GM12878 (cell line): ENCODE measurements around the gene C19orf81. TPM values are rescaled to one million over a fixed set of nuclear protein-coding genes. Genes with fewer than 3 reads are reported as not detected.

Experiments
- ATAC-seq: fragments of 200-7000 bp; cut with Tn5 transposase; 3 replicates; pipeline ENCODE4 v1.9.1; 2020; ENCODE audit warnings: mild to moderate bottlenecking, moderate library complexity
- BruUV-seq: library from RNA; stranded (reverse); fragments of 400-500 nt; replicated peaks from 2 replicates; lab custom pipeline; 2021; lab: Mats Ljungman, UMichigan
- CTCF ChIA-PET: fragments of 300-600 bp; sonication (Branson Sonifier 250); formaldehyde crosslinking; extraction: SDS; loops from one replicate; lab custom pipeline; 2021; ENCODE audit warnings: inconsistent platforms; lab: Yijun Ruan, JAX
- POLR2A ChIA-PET: fragments of 350-600 bp; formaldehyde crosslinking; extraction: SDS; loops from one replicate; lab custom pipeline; 2021; ENCODE audit warnings: inconsistent platforms; lab: Charles Lee
- RAD21 ChIA-PET: fragments of 300-600 bp; sonication (Branson Sonifier 250); formaldehyde crosslinking; loops from one replicate; lab custom pipeline; 2023; ENCODE audit warnings: antibody characterized with exemption; ENCODE audit not compliant: unreplicated experiment; lab: Charles Lee
- SMC1A ChIA-PET: fragments of 300-600 bp; sonication (Branson Sonifier 250); formaldehyde crosslinking; loops from one replicate; lab custom pipeline; 2023; ENCODE audit not compliant: unreplicated experiment, uncharacterized antibody; lab: Charles Lee
- DNase-seq: peaks from one replicate; pipeline ENCODE4 v3.0.0-alpha.2; 2011; ENCODE audit warnings: low read depth, low spot score
- FAIRE-seq: peaks from 3 replicates; lab custom pipeline; 2011; peaks lifted over from hg19 to GRCh38; lab: Jason Lieb, UNC
- H2AFZ ChIP-seq: 2 replicates; pipeline ENCODE4 v1.6.0; 2011; ENCODE audit warnings: low read depth, low read length, control low read depth; ENCODE audit not compliant: control insufficient read depth
- H3K27ac ChIP-seq: 2 replicates; pipeline ENCODE4 v1.5.1; 2011; ENCODE audit warnings: control low read depth; ENCODE audit not compliant: control insufficient read depth, insufficient read depth
- H3K27me3 ChIP-seq, 2 experiments: replicated peaks in 1 of 2; 2 replicates each; pipeline versions ENCODE4 v1.6.0 to v1.6.1; 2011; ENCODE audit warnings: low read length in 1 of 2; ENCODE audit not compliant: control insufficient read depth in 2 of 2, insufficient read depth in 2 of 2
- H3K36me3 ChIP-seq, 2 experiments: 2 replicates each; pipeline ENCODE4 v1.5.1; 2011; ENCODE audit warnings: low read length in 1 of 2; ENCODE audit not compliant: control insufficient read depth in 2 of 2, insufficient read depth in 2 of 2
- H3K4me1 ChIP-seq: 2 replicates; pipeline ENCODE4 v1.6.1; 2011; ENCODE audit warnings: mild to moderate bottlenecking, low read length, moderate library complexity, mixed read lengths; ENCODE audit not compliant: control insufficient read depth, insufficient read depth
- H3K4me2 ChIP-seq: 2 replicates; pipeline ENCODE4 v1.6.0; 2011; ENCODE audit warnings: control low read depth; ENCODE audit not compliant: control insufficient read depth, insufficient read depth
- H3K4me3 ChIP-seq: fragments of 200-600 bp; sonication (generic); 2 replicates; pipeline ENCODE4 v1.5.1; 2016
- H3K79me2 ChIP-seq: 2 replicates; pipeline ENCODE4 v1.6.0; 2011; ENCODE audit warnings: low read length; ENCODE audit not compliant: control insufficient read depth, insufficient read depth
- H3K9ac ChIP-seq: 2 replicates; pipeline ENCODE4 v1.8.0; 2011; ENCODE audit warnings: low read length, control low read depth, mixed read lengths; ENCODE audit not compliant: control insufficient read depth, insufficient read depth
- H3K9me3 ChIP-seq: replicated peaks from 3 replicates; pipeline ENCODE4 v1.5.1; 2011; ENCODE audit warnings: mild to moderate bottlenecking, low read length; ENCODE audit not compliant: control insufficient read depth, insufficient read depth
- H4K20me1 ChIP-seq: 2 replicates; pipeline ENCODE4 v1.6.0; 2011; ENCODE audit not compliant: control insufficient read depth, insufficient read depth
- ASH2L ChIP-seq: fragments of 300-600, 200-600 bp; sonication (generic); IDR thresholded peaks from 2 replicates; pipeline ENCODE4 v1.6.1; 2017; ENCODE audit warnings: low read depth, mild to moderate bottlenecking, borderline replicate concordance
- BHLHE40 ChIP-seq, 2 experiments: fragments of 450-650 bp in 1 of 2; IDR thresholded peaks; 2 replicates each; pipeline ENCODE4 v1.6.1; 2011 to 2017; ENCODE audit warnings: low read depth in 2 of 2, borderline replicate concordance in 1 of 2, improper control_type of control experiment in 1 of 2, low read length in 1 of 2, mild to moderate bottlenecking in 1 of 2
- CBX3 ChIP-seq: fragments of 200-600 bp; sonication (generic); IDR thresholded peaks from 2 replicates; pipeline ENCODE4 v1.6.1; 2016; ENCODE audit warnings: low read depth, borderline replicate concordance
- CHD1 ChIP-seq: IDR thresholded peaks from 2 replicates; pipeline ENCODE4 v1.6.1; 2012; ENCODE audit warnings: low read depth, low read length, improper control_type of control experiment
- CREB1 ChIP-seq: IDR thresholded peaks from 2 replicates; pipeline ENCODE4 v1.6.1; 2012; ENCODE audit warnings: low read depth, mild to moderate bottlenecking, inconsistent platforms
- EZH2 ChIP-seq: IDR thresholded peaks from 2 replicates; pipeline ENCODE4 v1.6.1; 2012; ENCODE audit warnings: low read depth, mild to moderate bottlenecking, control low read depth, inconsistent platforms, low read length, borderline replicate concordance; ENCODE audit not compliant: control insufficient read depth
- IKZF2 ChIP-seq, 2 experiments: fragments of 450-650 bp; IDR thresholded peaks; 2 replicates each; pipeline ENCODE4 v1.6.1; 2017; ENCODE audit warnings: mild to moderate bottlenecking in 2 of 2, moderate library complexity in 2 of 2
- IRF4 ChIP-seq: IDR thresholded peaks from 2 replicates; pipeline ENCODE4 v1.6.1; 2011; ENCODE audit warnings: low read depth, low read length
- PBX3 ChIP-seq: IDR thresholded peaks from 2 replicates; pipeline ENCODE4 v1.6.1; 2011; ENCODE audit warnings: mild to moderate bottlenecking, low read depth, low read length, moderate library complexity; ENCODE audit not compliant: insufficient replicate concordance
- POLR2A ChIP-seq: IDR thresholded peaks from 2 replicates; pipeline ENCODE4 v1.6.1; 2011; ENCODE audit warnings: low read depth, mild to moderate bottlenecking, low read length
- POLR2AphosphoS2 ChIP-seq: IDR thresholded peaks from 2 replicates; pipeline ENCODE4 v1.6.1; 2011; ENCODE audit warnings: low read depth, mild to moderate bottlenecking, low read length, improper control_type of control experiment, moderate library complexity
- RAD21 ChIP-seq: IDR thresholded peaks from 2 replicates; pipeline ENCODE4 v1.6.1; 2011; ENCODE audit warnings: mild to moderate bottlenecking, low read depth, low read length, moderate library complexity; ENCODE audit not compliant: insufficient read depth
- SMARCA5 ChIP-seq: fragments of 450-650 bp; IDR thresholded peaks from 2 replicates; pipeline ENCODE4 v1.6.1; 2017; ENCODE audit warnings: mild to moderate bottlenecking
- SUZ12 ChIP-seq: fragments of 200-600 bp; sonication (generic); IDR thresholded peaks from one replicate; pipeline ENCODE4 v1.6.1; 2018; ENCODE audit warnings: antibody characterized with exemption, mild to moderate bottlenecking; ENCODE audit not compliant: unreplicated experiment
- TARDBP ChIP-seq: IDR thresholded peaks from 2 replicates; pipeline ENCODE4 v1.6.1; 2016; ENCODE audit warnings: borderline replicate concordance
- ZBED1 ChIP-seq: IDR thresholded peaks from 2 replicates; pipeline ENCODE4 v1.6.1; 2016; ENCODE audit warnings: borderline replicate concordance
- ZNF622 ChIP-seq: fragments of 450-650 bp; IDR thresholded peaks from 2 replicates; pipeline ENCODE4 v1.6.1; 2017; ENCODE audit warnings: mild to moderate bottlenecking, inconsistent platforms
- ZNF687 ChIP-seq: fragments of 450-650 bp; IDR thresholded peaks from 2 replicates; pipeline ENCODE4 v1.6.1; 2017; ENCODE audit warnings: mild to moderate bottlenecking, moderate library complexity
- WGBS: methylation state at CpG from one replicate; pipeline ENCODE4 v1.1.6; 2016; ENCODE audit warnings: low lambda C conversion rate; ENCODE audit not compliant: insufficient replicate concordance, insufficient coverage; ENCODE audit errors: missing lambda C conversion rate; 5-methylcytosine and 5-hydroxymethylcytosine counted together
- in situ Hi-C: fragments of 300-500 bp; cut with MboI; formaldehyde crosslinking; loops from 9 replicates; pipeline ENCODE4 v1.14.3; 2018; ENCODE audit warnings: mixed read lengths
- intact Hi-C: fragments of 100-400 bp; cut with micrococcal nuclease; formaldehyde crosslinking; loops from one replicate; pipeline ENCODE4 v1.14.2; 2022; ENCODE audit not compliant: unreplicated experiment
- polyA plus RNA-seq, 11 experiments: library from polyadenylated mRNA; depleted of rRNA in 4 of 11; unstranded in 6 of 11; stranded (reverse) in 5 of 11; fragments of >200 nt; fragmentation: Nextera tagmentation in 4 of 11; fragmentation: Illumina TruSeq in 1 of 11; extraction: Ambion mirVana in 4 of 11; extraction: Trizol in 1 of 11; gene quantifications; 1 replicate in 1 of 11; 2 replicates in 10 of 11; pipeline versions ENCODE4 v1.2.1 to v1.2.3, GENCODE V29; 2011 to 2016; ENCODE audit warnings: inconsistent platforms in 2 of 11, missing spikeins in 2 of 11, low read depth in 1 of 11
- total RNA-seq, 4 experiments: library from RNA; depleted of rRNA in 3 of 4; stranded (reverse); fragments of >200 nt in 3 of 4; fragmentation: Illumina TruSeq in 1 of 4; extraction: Trizol in 1 of 4; gene quantifications; 2 replicates each; pipeline versions ENCODE4 v1.2.1 to v1.2.3, GENCODE V29; 2013 to 2021

The C19orf81 gene
- total and polyA plus RNA-seq, 10 of the 15 experiments (the other 5 are each of a cell fraction or from before 2014, with no cell fraction given), result 0.69 TPM; not detected in 9

DNA sequence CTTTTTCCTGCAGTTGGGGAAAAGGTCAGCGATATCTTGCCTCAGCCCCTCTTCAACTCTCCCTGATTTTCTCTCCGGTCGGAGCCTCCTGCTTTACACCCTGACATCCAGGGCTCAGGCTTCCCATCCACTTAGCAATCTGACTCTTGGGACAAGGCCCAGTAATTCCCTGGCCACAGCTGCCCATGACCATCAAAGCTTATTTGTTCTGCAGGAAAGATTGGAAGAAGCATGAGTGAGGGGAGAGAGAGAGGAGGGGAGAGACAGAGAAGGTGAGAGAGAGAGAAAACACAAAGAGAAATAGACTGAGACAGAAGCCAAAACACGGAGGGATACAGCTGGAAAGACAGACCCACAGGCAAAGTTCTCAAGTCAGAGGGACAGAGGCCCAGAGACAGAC is 23.2 kb upstream of the C19orf81 start:
- ChIA-PET RAD21 (no interaction called here), CTCF (no interaction called here), POLR2A (no interaction called here), SMC1A (no interaction called here)
- Histone ChIP-seq H2AFZ (no peak overlapping the region), H3K4me2 (no peak overlapping the region), H3K9ac (no peak overlapping the region), H3K9me3 (no peaks in the 10 kb centered on the region), H3K27ac (no peak overlapping the region), H3K79me2 (no peaks in the 10 kb centered on the region), H3K4me3 (no peak overlapping the region), H3K27me3 (no peaks in the 10 kb centered on the region), H4K20me1 (no peaks in the 10 kb centered on the region), H3K4me1 (no peaks in the 10 kb centered on the region), H3K36me3 (no peaks in the 10 kb centered on the region)
- intact Hi-C loops, result no loop called here
- in situ Hi-C loops, result no loop called here
- FAIRE-seq (no peak), DNase-seq (no peak), ATAC-seq (no peak)
- TF ChIP-seq IKZF2 (IDR thresholded peaks at IDR 0.05), result no peak
- TF ChIP-seq IRF4, result no peak
- no peak for TF ChIP-seq CBX3
- TF ChIP-seq BHLHE40 (IDR thresholded peaks at IDR 0.05; ENCODE audit: borderline replicate concordance in 1 of 2, low read depth in 2 of 2, low read length in 1 of 2), result no peak
- TF ChIP-seq ZNF622, result no peak
- no peak for TF ChIP-seq EZH2
- TF ChIP-seq PBX3, result no peak
- TF ChIP-seq POLR2AphosphoS2, result no peak
- TF ChIP-seq TARDBP, result no peak
- no peak for TF ChIP-seq POLR2A
- no peak for TF ChIP-seq CREB1
- no peak for TF ChIP-seq ZNF687
- no peak for TF ChIP-seq SMARCA5
- no peak for TF ChIP-seq RAD21
- TF ChIP-seq CHD1, result no peak
- no peak for TF ChIP-seq SUZ12
- no peak for TF ChIP-seq ASH2L
- no peak for TF ChIP-seq ZBED1
- no TSS peak for BruUV-seq
- 43% methylated on average over 4 of the region's 4 CpGs for WGBS
